Transverse colon (tissue), 4 donors: Measurements from ENCODE around the gene TOP1. TPM values are rescaled to one million over a fixed set of nuclear protein-coding genes. Genes with fewer than 3 reads are reported as not detected.
"Not testable (repeated sequence)": the region's sequence is repeated elsewhere in the genome, so short reads cannot be mapped to it uniquely, and the experiment has no call there.

Source experiments
- DNase-seq: peaks from one replicate; pipeline ENCODE4 v3.0.0-alpha.2; 2019
- H3K27ac ChIP-seq, 4 donors: fragments of 200-600 bp; sonication (generic); 2 replicates each; pipeline ENCODE4 v1.5.1; 2016 to 2018; ENCODE audit warnings: inconsistent platforms in 4 of 4
- H3K27me3 ChIP-seq: fragments of 200-600 bp; sonication (generic); 2 replicates; pipeline ENCODE4 v1.5.1; 2017; ENCODE audit warnings: inconsistent platforms
- H3K36me3 ChIP-seq, 4 donors: fragments of 200-600 bp; sonication (generic); 2 replicates each; pipeline ENCODE4 v1.5.1; 2017 to 2019; ENCODE audit warnings: inconsistent platforms in 4 of 4
- H3K4me1 ChIP-seq, 4 donors: fragments of 200-600 bp; sonication (generic); 2 replicates each; pipeline ENCODE4 v1.5.1; 2017 to 2020; ENCODE audit warnings: inconsistent platforms in 4 of 4
- H3K4me3 ChIP-seq, 4 donors: fragments of 200-600 bp; sonication (generic); 1 replicate in 1 of 4; 2 replicates in 3 of 4; pipeline versions ENCODE4 v1.5.1 to v1.6.1; 2017 to 2019; ENCODE audit warnings: inconsistent platforms in 4 of 4
- H3K9me3 ChIP-seq, 2 donors: fragments of 200-600 bp; sonication (generic); 2 replicates each; pipeline ENCODE4 v1.5.1; 2017 to 2019; ENCODE audit warnings: inconsistent platforms in 2 of 2
- CTCF ChIP-seq, 5 experiments: fragments of 200-600 bp in 3 of 5; fragments of 450-650 bp in 2 of 5; sonication (generic) in 3 of 5; IDR thresholded peaks; 1 replicate in 2 of 5; 2 replicates in 3 of 5; pipeline ENCODE4 v1.5.1; 2016 to 2017; ENCODE audit warnings: antibody characterized with exemption in 5 of 5, inconsistent platforms in 3 of 5, mild to moderate bottlenecking in 2 of 5, moderate library complexity in 1 of 5
- EP300 ChIP-seq: sonication (generic); formaldehyde crosslinking; IDR thresholded peaks from one replicate; pipeline ENCODE4 v1.6.1; 2017; ENCODE audit warnings: antibody characterized with exemption, low read depth
- POLR2A ChIP-seq: fragments of 450-650 bp; IDR thresholded peaks from one replicate; pipeline ENCODE4 v1.6.1; 2016; ENCODE audit warnings: antibody characterized with exemption, mild to moderate bottlenecking, moderate library complexity
- POLR2AphosphoS5 ChIP-seq, 3 donors: sonication (generic); formaldehyde crosslinking; IDR thresholded peaks; one replicate each; pipeline ENCODE4 v1.6.1; 2016; ENCODE audit warnings: antibody characterized with exemption in 3 of 3
- WGBS, 2 donors: methylation state at CpG; one replicate each; pipeline ENCODE4 v1.1.5; 2018; ENCODE audit warnings: low coverage in 1 of 2; 5-methylcytosine and 5-hydroxymethylcytosine counted together
- in situ Hi-C, 4 donors: fragments of 200-750 bp; cut with MboI; loops; one replicate each; pipeline versions ENCODE4 v1.15.0 to v1.15.1; 2017; ENCODE audit warnings: low sequenced_read_pairs in 3 of 4, low pct_ligation_motif_present in 1 of 4, low pct_unique_long_range_greater_than_20kb in 1 of 4
- intact Hi-C: fragments of 100-400 bp; cut with DNase I; formaldehyde crosslinking; loops from one replicate; pipeline ENCODE4 v1.15.1; 2023; ENCODE audit warnings: low total_unique reads
- total RNA-seq, 4 donors: library from RNA; depleted of rRNA; stranded (reverse); fragments of >200 nt; gene quantifications; one replicate each; pipeline ENCODE4 v1.1.0, GENCODE V29; 2016

The TOP1 gene
- total RNA-seq, 4 donors from 2014 or later, result 29.6 to 52.3 (median 36.9) TPM

- Histone ChIP-seq H3K27ac (no peak overlapping the region), H3K4me3 (no peak overlapping the region), H3K9me3 (no peaks in the 10 kb centered on the region), H3K4me1 (peaks cover 14 to 36% (median 30%) of the 10 kb centered on the region in 4 donors), H3K36me3 (no peaks in the 10 kb centered on the region), H3K27me3 (no peaks in the 10 kb centered on the region)
- WGBS, 2 donors, result 66 to 82% methylated on average over 2 of the region's 2 CpGs
- no peak for DNase-seq
- intact Hi-C loops (no loop called here), in situ Hi-C loops (no loop called here)
- TF ChIP-seq CTCF (IDR thresholded peaks at IDR 0.05) (no peak), POLR2A (no peak), EP300 (no peak), POLR2AphosphoS5 (IDR thresholded peaks at IDR 0.05) (no peak)
These were observed 28.0 kb upstream of the TOP1 start for GRCh38 chr20:41000628-41001027.

DNA sequence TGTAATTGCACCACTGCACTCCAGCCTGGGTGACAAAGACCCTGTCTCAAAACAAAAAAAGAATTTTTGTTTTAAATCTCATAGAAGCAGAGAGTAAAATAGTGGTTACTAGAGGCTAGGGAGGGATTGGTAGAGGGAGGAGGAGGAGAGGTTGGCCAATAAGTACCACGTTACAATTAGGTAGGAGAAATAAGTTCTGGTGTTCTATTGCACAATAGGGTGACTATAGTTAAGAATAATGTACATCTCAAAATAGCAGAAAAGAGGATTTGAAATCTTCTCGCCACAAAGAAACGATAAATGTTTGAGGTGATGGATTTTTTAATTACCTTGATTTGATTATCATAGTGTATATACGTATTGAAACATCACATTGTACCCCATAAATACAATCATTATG is 27.1 kb upstream of the TOP1 start:
- no peak overlapping the region for H3K27ac ChIP-seq
- in situ Hi-C loops, result no loop called here
- intact Hi-C loops, result no loop called here
- H3K9me3 ChIP-seq, result no peaks in the 10 kb centered on the region
- no peaks in the 10 kb centered on the region for H3K36me3 ChIP-seq
- DNase-seq, result no peak
- no peak overlapping the region for H3K4me3 ChIP-seq
- H3K4me1 ChIP-seq, result peaks cover 18 to 41% (median 34%) of the 10 kb centered on the region in 4 donors
- 90 to 94% methylated on average over 3 to 4 of the region's 4 CpGs for WGBS, 2 donors
- no peaks in the 10 kb centered on the region for H3K27me3 ChIP-seq
- no peak for TF ChIP-seq CTCF (IDR thresholded peaks at IDR 0.05)
- TF ChIP-seq POLR2A, result no peak
- TF ChIP-seq POLR2AphosphoS5 (IDR thresholded peaks at IDR 0.05), result no peak
- TF ChIP-seq EP300, result no peak

- no peak for DNase-seq
- no peak for TF ChIP-seq POLR2AphosphoS5 (IDR thresholded peaks at IDR 0.05)
- no peak for TF ChIP-seq POLR2A
- TF ChIP-seq EP300, result no peak
- no peak for TF ChIP-seq CTCF (IDR thresholded peaks at IDR 0.05)
- in situ Hi-C loops, result no loop called here
- Histone ChIP-seq H3K9me3 (no peaks in the 10 kb centered on the region), H3K4me1 (peaks cover 18 to 41% (median 34%) of the 10 kb centered on the region in 4 donors), H3K36me3 (no peaks in the 10 kb centered on the region), H3K27me3 (no peaks in the 10 kb centered on the region), H3K4me3 (peak overlapping the region in 1 of 4 donors; percentile 9), H3K27ac (peak overlapping the region; percentile 78 to 91 (median 84))
- intact Hi-C loops, result no loop called here
- 83 to 91% methylated on average over 1 of the region's 1 CpG for WGBS, 2 donors
These were observed 25.8 kb upstream of the TOP1 start for GRCh38 chr20:41002842-41003142.

- peak overlapping the region in 1 of 4 donors; percentile 9 for H3K4me3 ChIP-seq
- TF ChIP-seq CTCF (IDR thresholded peaks at IDR 0.05), result no peak
- peak; percentile 77 for TF ChIP-seq EP300
- no peak for TF ChIP-seq POLR2A
- peak in 2 of 3 donors; percentile 48 to 51 for TF ChIP-seq POLR2AphosphoS5 (IDR thresholded peaks at IDR 0.05)
- 21 to 40% methylated on average over 1 to 12 of the region's 12 CpGs for WGBS, 2 donors
- intact Hi-C loops, result no loop called here
- H3K9me3 ChIP-seq, result no peaks in the 10 kb centered on the region
- H3K27me3 ChIP-seq, result no peaks in the 10 kb centered on the region
- in situ Hi-C loops, result no loop called here
- H3K27ac ChIP-seq, result peak overlapping the region; percentile 78 to 91 (median 84)
- H3K4me1 ChIP-seq, result peaks cover 18 to 47% (median 34%) of the 10 kb centered on the region in 4 donors
- peak; percentile 77 for DNase-seq
- H3K36me3 ChIP-seq, result no peaks in the 10 kb centered on the region
These were observed 25.3 kb upstream of the TOP1 start for GRCh38 chr20:41003143-41003935.

GRCh38 chr20:41003936-41004294 is 24.7 kb upstream of the TOP1 start:
- H3K36me3 ChIP-seq, intact Hi-C loops, H3K9me3 ChIP-seq, H3K27me3 ChIP-seq, H3K4me3 ChIP-seq, in situ Hi-C loops, DNase-seq: not testable (repeated sequence)
- Histone ChIP-seq H3K4me1 (peaks cover 18 to 47% (median 34%) of the 10 kb centered on the region in 4 donors), H3K27ac (peak overlapping the region; percentile 78 to 91 (median 84))
- WGBS, 2 donors, result 81% methylated on average over 6 of the region's 6 CpGs; no CpG with 5 or more reads in 1 of the 2 donors
